A673 (cell line): ENCODE results near the gene MTERF4.

Experiments used
- EZH2 ChIP-seq: fragments of 200-600 bp; sonication (generic); IDR thresholded peaks from 2 replicates; pipeline ENCODE4 v1.6.1; 2017; ENCODE audit warnings: borderline replicate concordance, low read depth, mild to moderate bottlenecking, mixed read lengths, antibody characterized with exemption, low read length; ENCODE audit not compliant: poor library complexity, severe bottlenecking
- TF ChIP-seq, protein P1 (sequence below): fragments of 300-800, 200-600 bp; sonication (generic); conservative IDR thresholded peaks from 2 replicates; pipeline ENCODE4 v1.5.1; 2017; ENCODE audit warnings: low read depth, mild to moderate bottlenecking, antibody characterized with exemption, low read length, moderate library complexity, mixed read lengths

GRCh38 chr2:241063587-241063986 is 38.5 kb downstream of the MTERF4 start:
- TF ChIP-seq, protein P1, sequence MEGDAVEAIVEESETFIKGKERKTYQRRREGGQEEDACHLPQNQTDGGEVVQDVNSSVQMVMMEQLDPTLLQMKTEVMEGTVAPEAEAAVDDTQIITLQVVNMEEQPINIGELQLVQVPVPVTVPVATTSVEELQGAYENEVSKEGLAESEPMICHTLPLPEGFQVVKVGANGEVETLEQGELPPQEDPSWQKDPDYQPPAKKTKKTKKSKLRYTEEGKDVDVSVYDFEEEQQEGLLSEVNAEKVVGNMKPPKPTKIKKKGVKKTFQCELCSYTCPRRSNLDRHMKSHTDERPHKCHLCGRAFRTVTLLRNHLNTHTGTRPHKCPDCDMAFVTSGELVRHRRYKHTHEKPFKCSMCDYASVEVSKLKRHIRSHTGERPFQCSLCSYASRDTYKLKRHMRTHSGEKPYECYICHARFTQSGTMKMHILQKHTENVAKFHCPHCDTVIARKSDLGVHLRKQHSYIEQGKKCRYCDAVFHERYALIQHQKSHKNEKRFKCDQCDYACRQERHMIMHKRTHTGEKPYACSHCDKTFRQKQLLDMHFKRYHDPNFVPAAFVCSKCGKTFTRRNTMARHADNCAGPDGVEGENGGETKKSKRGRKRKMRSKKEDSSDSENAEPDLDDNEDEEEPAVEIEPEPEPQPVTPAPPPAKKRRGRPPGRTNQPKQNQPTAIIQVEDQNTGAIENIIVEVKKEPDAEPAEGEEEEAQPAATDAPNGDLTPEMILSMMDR = no peak
- no peak for TF ChIP-seq EZH2
